ENCODE results near the gene EPHA8. TPM values are rescaled to one million over a fixed set of nuclear protein-coding genes. Genes with fewer than 3 reads are reported as not detected.

The EPHA8 gene
- total RNA-seq, 2 donors from 2014 or later: not detected

DNA sequence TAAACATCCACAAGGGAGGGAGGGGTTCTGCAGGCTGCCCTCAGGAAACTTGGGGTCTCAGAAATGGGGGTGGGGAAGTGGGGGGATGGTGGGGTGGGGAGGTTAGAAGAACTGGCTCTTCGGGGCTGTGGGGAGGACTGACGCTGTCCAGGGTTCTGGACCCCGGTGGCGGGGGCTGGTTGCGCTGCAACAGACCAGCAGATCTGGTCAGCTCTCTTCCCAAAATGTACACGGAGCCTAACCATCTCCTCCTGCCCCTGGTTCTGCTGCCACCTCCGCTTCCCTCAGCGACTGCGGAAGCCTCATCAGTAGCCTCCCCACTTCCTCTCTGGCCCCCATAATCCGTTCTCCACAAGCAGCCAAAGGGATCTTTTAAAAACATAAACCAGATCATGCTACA lies 43.9 kb downstream of the EPHA8 start:
- no peaks in the 10 kb centered on the region for H3K4me1 ChIP-seq
- TF ChIP-seq, protein P1, sequence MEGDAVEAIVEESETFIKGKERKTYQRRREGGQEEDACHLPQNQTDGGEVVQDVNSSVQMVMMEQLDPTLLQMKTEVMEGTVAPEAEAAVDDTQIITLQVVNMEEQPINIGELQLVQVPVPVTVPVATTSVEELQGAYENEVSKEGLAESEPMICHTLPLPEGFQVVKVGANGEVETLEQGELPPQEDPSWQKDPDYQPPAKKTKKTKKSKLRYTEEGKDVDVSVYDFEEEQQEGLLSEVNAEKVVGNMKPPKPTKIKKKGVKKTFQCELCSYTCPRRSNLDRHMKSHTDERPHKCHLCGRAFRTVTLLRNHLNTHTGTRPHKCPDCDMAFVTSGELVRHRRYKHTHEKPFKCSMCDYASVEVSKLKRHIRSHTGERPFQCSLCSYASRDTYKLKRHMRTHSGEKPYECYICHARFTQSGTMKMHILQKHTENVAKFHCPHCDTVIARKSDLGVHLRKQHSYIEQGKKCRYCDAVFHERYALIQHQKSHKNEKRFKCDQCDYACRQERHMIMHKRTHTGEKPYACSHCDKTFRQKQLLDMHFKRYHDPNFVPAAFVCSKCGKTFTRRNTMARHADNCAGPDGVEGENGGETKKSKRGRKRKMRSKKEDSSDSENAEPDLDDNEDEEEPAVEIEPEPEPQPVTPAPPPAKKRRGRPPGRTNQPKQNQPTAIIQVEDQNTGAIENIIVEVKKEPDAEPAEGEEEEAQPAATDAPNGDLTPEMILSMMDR (IDR thresholded peaks at IDR 0.05): no peak
- no peak for DNase-seq (ENCODE audit: low spot score)
- no peak overlapping the region for H3K4me3 ChIP-seq
- H3K27ac ChIP-seq: no peak overlapping the region
- H3K36me3 ChIP-seq: no peaks in the 10 kb centered on the region
- no peaks in the 10 kb centered on the region for H3K27me3 ChIP-seq
- no peaks in the 10 kb centered on the region for H3K9me3 ChIP-seq

DNA sequence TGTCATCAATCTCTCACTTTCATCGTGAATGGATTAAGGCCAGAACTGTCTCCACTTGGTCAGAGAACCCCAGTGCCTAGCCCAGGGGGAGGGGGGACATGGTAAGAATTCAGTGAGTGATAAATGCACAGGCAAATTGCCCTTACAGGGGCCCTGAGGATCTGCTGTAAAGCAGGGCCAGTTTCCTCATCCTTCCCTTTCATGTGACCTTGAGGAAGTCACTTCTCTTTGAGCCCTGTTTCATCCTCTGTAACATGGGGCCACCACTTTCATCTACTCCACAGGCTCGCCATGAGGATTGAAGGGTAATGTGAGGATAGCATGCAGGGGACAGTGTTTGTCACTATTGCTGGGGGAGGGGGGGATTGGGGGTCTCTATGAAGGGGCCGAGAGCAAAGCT lies 45.1 kb downstream of the EPHA8 start:
- TF ChIP-seq, protein P1 (IDR thresholded peaks at IDR 0.05): no peak
- H3K4me3 ChIP-seq: no peak overlapping the region
- no peak for DNase-seq (ENCODE audit: low spot score)
- no peaks in the 10 kb centered on the region for H3K9me3 ChIP-seq
- no peaks in the 10 kb centered on the region for H3K27me3 ChIP-seq
- no peaks in the 10 kb centered on the region for H3K36me3 ChIP-seq
- H3K4me1 ChIP-seq: no peaks in the 10 kb centered on the region
- no peak overlapping the region for H3K27ac ChIP-seq

DNA sequence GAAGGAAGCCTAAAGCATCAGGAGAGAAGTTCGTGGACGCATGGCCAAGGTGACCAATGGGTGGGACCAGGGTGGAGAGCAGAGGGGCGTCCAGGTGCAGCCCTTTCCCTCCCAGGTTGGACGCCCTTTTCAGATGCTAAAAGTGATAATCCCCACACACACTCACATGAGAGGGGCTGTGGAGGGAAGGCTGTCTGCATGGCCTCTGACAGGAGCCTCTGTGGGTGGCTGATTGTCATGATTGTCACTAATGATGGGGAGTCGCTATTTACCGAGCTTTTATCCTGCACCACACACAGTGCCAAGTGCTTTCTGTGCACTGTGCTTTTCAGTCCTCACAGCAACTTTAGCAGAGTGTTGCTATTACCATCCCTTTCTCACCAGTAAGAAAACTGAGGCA lies 46.0 kb downstream of the EPHA8 start:
- Histone ChIP-seq H3K4me1 (no peaks in the 10 kb centered on the region), H3K9me3 (no peaks in the 10 kb centered on the region), H3K36me3 (no peaks in the 10 kb centered on the region), H3K27me3 (no peaks in the 10 kb centered on the region), H3K4me3 (no peak overlapping the region), H3K27ac (no peak overlapping the region)
- TF ChIP-seq, protein P1 (IDR thresholded peaks at IDR 0.05): no peak
- DNase-seq (ENCODE audit: low spot score): no peak

DNA sequence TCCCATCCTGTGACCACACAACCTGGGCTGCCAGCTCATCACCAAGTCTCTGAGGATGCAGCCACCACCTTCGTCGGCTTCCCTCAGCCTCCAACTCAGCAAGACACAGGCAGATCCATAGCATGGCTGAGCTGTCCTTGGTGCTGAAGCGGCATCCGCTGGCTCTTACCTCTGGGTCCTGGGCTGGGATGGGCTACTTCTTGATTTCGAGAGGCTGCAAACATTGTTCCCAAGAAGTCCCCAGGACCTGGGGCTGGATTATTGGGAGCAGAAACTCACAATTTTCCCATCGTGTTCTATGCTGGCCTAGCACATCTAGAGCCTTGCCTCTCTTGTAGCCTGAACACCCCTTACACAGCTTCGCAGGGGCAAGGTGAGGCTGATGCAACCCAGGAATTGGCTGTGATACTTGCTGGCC lies 48.2 kb downstream of the EPHA8 start:
- Histone ChIP-seq H3K4me3 (no peak overlapping the region), H3K36me3 (no peaks in the 10 kb centered on the region), H3K27me3 (no peaks in the 10 kb centered on the region), H3K4me1 (no peaks in the 10 kb centered on the region), H3K27ac (no peak overlapping the region), H3K9me3 (no peaks in the 10 kb centered on the region)
- no peak for DNase-seq (ENCODE audit: low spot score)
- TF ChIP-seq, protein P1 (IDR thresholded peaks at IDR 0.05): no peak

DNA sequence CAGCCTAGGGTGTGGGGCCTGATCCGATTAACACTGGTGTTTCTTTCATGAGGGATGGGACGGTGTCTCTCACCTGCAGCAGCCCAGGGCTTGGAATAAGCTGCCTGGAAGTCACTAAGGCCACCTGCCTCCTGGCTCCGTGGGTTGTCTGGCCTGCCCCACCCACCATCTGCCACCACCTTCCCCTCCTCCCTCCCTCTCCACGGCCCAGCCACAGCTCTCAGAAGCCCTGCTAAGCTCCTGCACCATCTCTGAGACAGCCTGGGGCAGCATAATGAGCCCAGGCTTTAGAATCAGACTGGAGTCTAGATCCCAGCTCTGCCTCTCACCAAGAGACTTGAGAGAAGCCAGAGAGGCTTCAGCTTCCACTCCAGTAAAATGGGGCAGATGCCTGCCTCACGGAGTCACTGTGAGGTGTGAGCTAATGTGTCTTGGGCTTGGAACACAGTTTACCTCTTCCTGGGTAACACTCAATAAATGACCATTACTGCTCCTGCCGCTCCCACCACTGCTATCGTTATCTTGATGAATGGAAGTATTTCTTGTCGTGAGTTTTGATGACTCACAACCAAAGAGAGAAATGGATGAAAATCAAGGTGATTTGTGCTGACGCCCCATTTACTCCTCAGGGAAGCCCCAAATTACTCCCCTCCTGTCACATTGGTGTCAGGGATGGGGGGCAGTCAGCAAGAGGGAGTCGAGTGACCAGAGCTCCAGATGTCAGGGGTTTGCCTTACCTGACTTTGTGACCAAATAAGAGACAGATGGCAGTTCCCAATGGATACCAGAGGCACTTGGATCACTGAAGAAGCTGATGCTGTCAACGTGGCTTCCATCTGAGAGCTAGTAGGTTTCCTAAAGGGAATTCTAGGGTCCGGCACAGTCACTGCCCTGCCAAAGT lies 49.6 kb downstream of the EPHA8 start:
- Histone ChIP-seq H3K4me3 (no peak overlapping the region), H3K27ac (no peak overlapping the region), H3K27me3 (no peaks in the 10 kb centered on the region), H3K4me1 (no peaks in the 10 kb centered on the region), H3K36me3 (no peaks in the 10 kb centered on the region), H3K9me3 (no peaks in the 10 kb centered on the region)
- DNase-seq (ENCODE audit: low spot score): no peak
- TF ChIP-seq, protein P1 (IDR thresholded peaks at IDR 0.05): no peak

DNA sequence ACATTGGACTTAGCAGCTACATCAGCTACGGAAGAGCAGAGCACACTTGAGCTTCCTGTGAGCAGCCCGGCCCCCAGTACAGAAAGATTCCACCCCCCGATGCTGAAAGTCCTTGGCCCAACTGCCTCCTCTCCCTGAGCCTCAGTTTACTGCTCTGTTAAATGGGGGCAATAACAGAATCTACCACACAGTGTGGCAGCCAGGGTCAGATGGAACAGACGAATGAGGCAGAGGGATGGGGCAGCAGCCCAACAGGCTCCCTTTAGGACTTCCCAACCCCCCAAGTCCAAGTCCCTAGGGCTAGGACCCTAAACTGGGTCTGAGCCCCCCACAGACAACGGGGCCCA lies 50.3 kb downstream of the EPHA8 start:
- no peaks in the 10 kb centered on the region for H3K9me3 ChIP-seq
- no peak for DNase-seq (ENCODE audit: low spot score)
- no peaks in the 10 kb centered on the region for H3K36me3 ChIP-seq
- no peak overlapping the region for H3K4me3 ChIP-seq
- H3K27me3 ChIP-seq: no peaks in the 10 kb centered on the region
- H3K4me1 ChIP-seq: no peaks in the 10 kb centered on the region
- H3K27ac ChIP-seq: no peak overlapping the region
- TF ChIP-seq, protein P1 (IDR thresholded peaks at IDR 0.05): no peak

Measured in right atrium auricular region (tissue), 2 donors.